ENCODE data around the gene NPHP4.

The NPHP4 gene

GRCh38 chr1:5822266-5822665 lies 170.0 kb downstream of the NPHP4 start:
- no peak for DNase-seq

GRCh38 chr1:5821540-5822176 lies 170.6 kb downstream of the NPHP4 start:
- no peak for DNase-seq

GRCh38 chr1:5820026-5820421 lies 172.2 kb downstream of the NPHP4 start:
- no peak for DNase-seq

- DNase-seq, result no peak
Observed at GRCh38 chr1:5819391-5820025, 172.7 kb downstream of the NPHP4 start.

GRCh38 chr1:5818755-5819154 lies 173.5 kb downstream of the NPHP4 start:
- no peak for DNase-seq

GRCh38 chr1:5815716-5816115 lies 176.5 kb downstream of the NPHP4 start:
- DNase-seq, result no peak

GRCh38 chr1:5815211-5815610 lies 177.0 kb downstream of the NPHP4 start:
- DNase-seq, result no peak

GRCh38 chr1:5814046-5814619 lies 178.1 kb downstream of the NPHP4 start:
- DNase-seq, result no peak

- DNase-seq, result no peak
Observed at GRCh38 chr1:5813480-5813879, 178.7 kb downstream of the NPHP4 start.

All from right hindlimb (tissue), 1 donor.